ENCODE results near the gene CPA4. TPM values are rescaled to one million over a fixed set of nuclear protein-coding genes. Genes with fewer than 3 reads are reported as not detected.

CPA4 gene
- total and polyA plus RNA-seq, 2 of the 13 experiments (the other 11 are each of a cell fraction or from before 2014, with no cell fraction given): 0.20 to 0.22 TPM

- no peak for TF ChIP-seq IKZF5 (CRISPR knock-in tag; IDR thresholded peaks at IDR 0.05)
- no peak for TF ChIP-seq RAD21 (CRISPR knock-in tag; IDR thresholded peaks at IDR 0.05)
- TF ChIP-seq ZZZ3 (CRISPR knock-in tag; IDR thresholded peaks at IDR 0.05; ENCODE audit: borderline replicate concordance): no peak
- TF ChIP-seq ZNF383 (CRISPR knock-in tag; IDR thresholded peaks at IDR 0.05; ENCODE audit: borderline replicate concordance): no peak
- no peak for TF ChIP-seq ZNF776 (CRISPR knock-in tag; IDR thresholded peaks at IDR 0.05)
- TF ChIP-seq ZSCAN29 (CRISPR knock-in tag; conservative IDR thresholded peaks at IDR 0.05): no peak
Observed at GRCh38 chr7:130356876-130357611, 64.1 kb downstream of the CPA4 start (continued).

- no peaks in the 10 kb centered on the region for H4K20me1 ChIP-seq (ENCODE audit: insufficient read depth, low read length)
- H3K9me3 ChIP-seq (ENCODE audit: low read length): no peaks in the 10 kb centered on the region; the same call in 1 of the 2 replicates
- no peak overlapping the region for H3K4me2 ChIP-seq (ENCODE audit: low read depth, low read length)
- intact Hi-C loops (cut with micrococcal nuclease; ENCODE audit: unreplicated experiment): no loop called here
- in situ Hi-C loops (cut with HindIII; ENCODE audit: extremely low pct_ligation_motif_present, low pct_unique_long_range_greater_than_20kb): no loop called here
- H3K4me1 ChIP-seq (ENCODE audit: insufficient read depth, low read length): peaks cover 24% of the 10 kb centered on the region
- no peak overlapping the region for H3K4me3 ChIP-seq (replicated peaks in 1 of 3; ENCODE audit: insufficient read depth in 1 of 3, low read depth in 2 of 3, low read length in 3 of 3)
- peaks cover 0 to 15% of the 10 kb centered on the region in 2 experiments; a peak in 4 of 5 replicates for H3K27me3 ChIP-seq (ENCODE audit: control insufficient read depth in 1 of 2, insufficient read depth in 2 of 2, low read length in 2 of 2)
- no peak overlapping the region for H2AFZ ChIP-seq (ENCODE audit: low read length)
- no peak overlapping the region for H3K9ac ChIP-seq (ENCODE audit: insufficient read depth, low read depth, low read length)
- POLR2A ChIA-PET: no interaction called here
- no peak overlapping the region for H3K27ac ChIP-seq (ENCODE audit: extremely low read length, insufficient read depth, low read length)
- CTCF ChIA-PET (ENCODE audit: low intra/inter-chr PET ratio, low total read pairs): no interaction called here
- FAIRE-seq (no peak), DNase-seq (ENCODE audit: low spot score) (no peak), ATAC-seq (no peak)
- TF ChIP-seq RBM39 (IDR thresholded peaks at IDR 0.05; ENCODE audit: low read depth, low read length, poor library complexity, severe bottlenecking) (no peak), JUNB (CRISPR knock-in tag; IDR thresholded peaks at IDR 0.05; ENCODE audit: borderline replicate concordance) (no peak), RFX5 (IDR thresholded peaks at IDR 0.05; ENCODE audit: low read depth, low read length) (no peak), POGZ (CRISPR knock-in tag; IDR thresholded peaks at IDR 0.05) (no peak)
- no peaks in the 10 kb centered on the region for H3K36me3 ChIP-seq (replicated peaks in 1 of 2; ENCODE audit: control insufficient read depth in 1 of 2, insufficient read depth in 2 of 2, low read length in 2 of 2)
- H3K79me2 ChIP-seq (ENCODE audit: insufficient read depth, low read length): no peaks in the 10 kb centered on the region
- BruUV-seq (replicated peaks): no TSS peak
- 100% methylated on average over 1 of the region's 4 CpGs for WGBS (ENCODE audit: low lambda C conversion rate)
Observed at GRCh38 chr7:130358471-130358870, 65.5 kb downstream of the CPA4 start.
